Ovary (tissue), 3 donors: ENCODE measurements around the gene STAT3.

Experiments
- EP300 ChIP-seq: sonication (generic); formaldehyde crosslinking; IDR thresholded peaks from one replicate; pipeline ENCODE4 v1.6.1; 2017; ENCODE audit warnings: antibody characterized with exemption
- POLR2A ChIP-seq: fragments of 450-650 bp; IDR thresholded peaks from one replicate; pipeline ENCODE4 v1.6.1; 2017; ENCODE audit warnings: antibody characterized with exemption, mild to moderate bottlenecking, moderate library complexity
- TF ChIP-seq, protein P1 (sequence below), 3 donors: fragments of 450-650 bp in 2 of 3; fragments of 200-600 bp in 1 of 3; IDR thresholded peaks; one replicate each; pipeline versions ENCODE4 v1.5.1 to v1.8.0; 2016 to 2022; ENCODE audit warnings: antibody characterized with exemption in 3 of 3, mild to moderate bottlenecking in 1 of 3
- donor health status: DM: no; HTN: no; CAD: no.

- TF ChIP-seq, protein P1, sequence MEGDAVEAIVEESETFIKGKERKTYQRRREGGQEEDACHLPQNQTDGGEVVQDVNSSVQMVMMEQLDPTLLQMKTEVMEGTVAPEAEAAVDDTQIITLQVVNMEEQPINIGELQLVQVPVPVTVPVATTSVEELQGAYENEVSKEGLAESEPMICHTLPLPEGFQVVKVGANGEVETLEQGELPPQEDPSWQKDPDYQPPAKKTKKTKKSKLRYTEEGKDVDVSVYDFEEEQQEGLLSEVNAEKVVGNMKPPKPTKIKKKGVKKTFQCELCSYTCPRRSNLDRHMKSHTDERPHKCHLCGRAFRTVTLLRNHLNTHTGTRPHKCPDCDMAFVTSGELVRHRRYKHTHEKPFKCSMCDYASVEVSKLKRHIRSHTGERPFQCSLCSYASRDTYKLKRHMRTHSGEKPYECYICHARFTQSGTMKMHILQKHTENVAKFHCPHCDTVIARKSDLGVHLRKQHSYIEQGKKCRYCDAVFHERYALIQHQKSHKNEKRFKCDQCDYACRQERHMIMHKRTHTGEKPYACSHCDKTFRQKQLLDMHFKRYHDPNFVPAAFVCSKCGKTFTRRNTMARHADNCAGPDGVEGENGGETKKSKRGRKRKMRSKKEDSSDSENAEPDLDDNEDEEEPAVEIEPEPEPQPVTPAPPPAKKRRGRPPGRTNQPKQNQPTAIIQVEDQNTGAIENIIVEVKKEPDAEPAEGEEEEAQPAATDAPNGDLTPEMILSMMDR (IDR thresholded peaks at IDR 0.05), result no peak
- TF ChIP-seq EP300, result no peak
- TF ChIP-seq POLR2A, result no peak
Observed at GRCh38 chr17:42361781-42362186, 26.5 kb downstream of the STAT3 start.
